ENCODE data around the gene DDX54.
"Not testable (repeated sequence)": the region's sequence is repeated elsewhere in the genome, so short reads cannot be mapped to it uniquely, and the experiment has no call there.

Gene DDX54

DNA sequence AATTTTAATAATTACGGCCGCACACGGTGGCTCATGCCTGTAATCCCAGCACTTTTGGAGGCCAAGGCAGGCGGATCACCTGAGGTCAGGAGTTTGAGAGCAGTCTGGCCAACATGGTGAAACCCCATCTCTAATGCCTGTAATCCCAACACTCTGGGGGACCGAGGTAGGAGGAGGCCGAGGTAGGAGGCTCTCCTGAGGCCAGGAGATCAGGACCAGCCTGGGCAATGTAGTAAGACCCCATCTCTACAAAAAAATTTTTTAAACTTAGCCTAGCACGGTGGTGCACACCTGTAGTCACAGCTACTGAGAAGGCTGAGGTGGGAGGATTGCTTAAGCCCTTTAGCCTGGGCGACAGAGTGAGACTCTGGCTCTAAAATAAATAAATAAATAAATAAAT, 41.3 kb downstream of the DDX54 start:
- in situ Hi-C loops (cut with HindIII; ENCODE audit: low sequenced_read_pairs), result no loop called here

DNA sequence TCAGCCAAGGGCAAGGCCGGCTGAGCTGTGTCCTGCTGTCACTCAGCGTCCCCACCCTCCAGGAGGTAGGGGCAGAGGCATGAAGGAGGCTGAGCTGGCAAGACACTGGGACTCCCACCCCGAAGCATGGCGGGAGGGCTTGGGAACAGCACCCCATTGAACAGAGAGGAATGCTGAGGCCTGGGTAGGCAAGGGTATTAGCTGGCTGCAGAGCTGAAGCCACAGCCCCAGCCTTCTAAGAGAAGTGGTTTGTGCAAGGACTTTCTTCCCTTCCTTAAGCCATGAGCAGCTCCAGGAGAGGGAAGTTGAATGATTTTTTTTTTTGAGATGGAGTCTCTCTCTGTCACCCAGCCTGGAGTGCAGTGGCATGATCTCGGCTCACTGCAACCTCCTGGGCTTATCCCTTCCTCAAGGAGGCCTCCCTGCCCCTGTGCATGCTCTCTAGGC, 42.4 kb downstream of the DDX54 start:
- in situ Hi-C loops (cut with HindIII; ENCODE audit: low sequenced_read_pairs), result no loop called here

DNA sequence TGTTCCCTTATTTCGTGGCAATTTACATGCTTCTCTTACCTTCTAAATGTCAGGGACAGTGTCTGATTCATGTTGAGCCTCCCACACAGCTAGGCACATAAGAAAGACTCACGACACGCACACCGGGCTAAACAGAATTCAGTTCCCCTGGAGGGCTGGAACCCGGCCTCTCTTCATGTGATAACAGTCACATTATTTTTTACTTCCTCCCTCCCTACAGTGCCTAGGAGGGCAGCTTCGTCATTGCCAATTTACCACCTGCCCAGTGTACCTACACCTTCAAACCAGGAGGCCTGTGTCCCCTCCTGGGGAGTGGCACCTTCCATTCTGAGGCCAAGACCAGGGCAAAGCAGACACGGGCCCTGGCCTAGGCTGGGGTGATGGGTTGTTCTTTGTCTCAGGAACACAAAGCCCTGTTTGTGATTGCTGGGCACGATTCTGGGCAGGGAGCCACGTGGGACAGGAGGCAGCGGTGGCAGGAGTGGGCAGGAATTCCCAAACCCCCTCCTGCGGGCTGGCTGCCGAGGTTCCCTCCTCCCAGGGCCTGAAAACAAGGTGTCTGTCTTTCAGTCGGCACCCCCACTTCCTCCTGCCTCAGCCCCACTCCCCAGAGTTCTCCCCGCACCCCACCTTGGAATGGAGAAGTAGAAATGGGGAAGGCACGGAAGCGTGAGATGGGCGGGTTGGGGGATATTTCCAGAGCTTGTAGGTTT, 42.9 kb downstream of the DDX54 start:
- in situ Hi-C loops (cut with HindIII; ENCODE audit: low sequenced_read_pairs), result no loop called here

DNA sequence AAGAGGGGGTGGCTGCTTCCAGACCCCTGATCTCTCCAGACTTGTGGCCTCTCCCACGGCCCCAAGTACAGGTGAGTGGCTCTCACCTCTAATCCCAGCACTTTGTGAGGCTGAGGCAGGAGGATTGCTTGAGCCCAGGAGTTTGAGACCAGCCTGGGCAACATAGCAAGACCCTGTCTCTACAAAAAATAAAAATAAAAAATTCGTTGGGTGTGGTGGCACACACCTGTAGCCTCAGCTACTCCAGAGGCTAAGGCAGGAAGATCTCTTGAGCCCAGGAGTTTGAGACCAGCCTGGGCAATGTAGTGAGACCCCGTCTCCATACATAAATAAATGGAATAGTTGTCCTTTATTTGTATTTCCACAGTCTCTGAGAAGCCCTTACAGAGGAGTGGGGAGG, 43.6 kb downstream of the DDX54 start:
- in situ Hi-C loops (cut with HindIII; ENCODE audit: low sequenced_read_pairs), result not testable (repeated sequence)

DNA sequence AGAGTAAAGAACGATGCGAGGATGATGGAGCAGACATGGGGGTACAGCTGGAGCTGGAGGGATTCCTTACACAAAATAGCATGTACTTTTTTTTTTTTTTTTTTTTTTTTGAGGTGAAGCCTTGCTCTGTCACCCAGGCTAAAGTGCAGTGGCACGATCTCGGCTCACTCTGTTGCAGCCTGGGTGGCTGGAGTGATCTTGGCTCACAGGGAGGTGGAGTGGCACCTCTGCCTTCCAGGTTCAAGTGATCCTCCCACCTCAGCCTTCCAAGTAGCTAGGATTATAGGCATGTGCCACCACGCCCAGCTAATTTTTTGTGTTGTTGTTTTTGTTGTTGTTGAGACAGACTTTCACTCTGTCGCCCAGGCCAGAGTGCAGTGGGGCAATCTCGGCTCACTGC, 44.6 kb downstream of the DDX54 start:
- in situ Hi-C loops (cut with HindIII; ENCODE audit: low sequenced_read_pairs), result no loop called here

DNA sequence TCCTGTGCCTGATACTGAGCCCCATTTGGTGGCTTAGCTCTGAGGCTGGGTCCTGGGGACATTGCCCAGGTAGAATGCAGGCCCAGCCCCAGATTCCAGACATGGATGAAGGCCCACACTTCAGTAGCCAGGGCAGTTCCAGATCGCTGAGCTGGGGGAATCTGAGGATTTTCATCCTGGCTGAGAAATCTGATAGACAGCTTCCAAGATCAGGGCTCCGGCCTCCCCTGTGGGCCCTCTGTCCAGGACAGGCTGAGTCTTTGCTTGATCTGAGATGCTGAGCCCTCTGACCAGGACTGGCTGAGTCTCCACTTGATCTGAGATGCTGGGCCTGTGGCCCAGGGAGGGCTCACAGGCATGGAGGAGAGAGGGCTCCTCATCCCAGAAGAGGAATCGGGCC, 46.5 kb downstream of the DDX54 start:
- in situ Hi-C loops (cut with HindIII; ENCODE audit: low sequenced_read_pairs), result loop anchor here (5.0 kb wide), 1 partner anchor 77 kb away; no protein-coding TSS in a partner anchor

DNA sequence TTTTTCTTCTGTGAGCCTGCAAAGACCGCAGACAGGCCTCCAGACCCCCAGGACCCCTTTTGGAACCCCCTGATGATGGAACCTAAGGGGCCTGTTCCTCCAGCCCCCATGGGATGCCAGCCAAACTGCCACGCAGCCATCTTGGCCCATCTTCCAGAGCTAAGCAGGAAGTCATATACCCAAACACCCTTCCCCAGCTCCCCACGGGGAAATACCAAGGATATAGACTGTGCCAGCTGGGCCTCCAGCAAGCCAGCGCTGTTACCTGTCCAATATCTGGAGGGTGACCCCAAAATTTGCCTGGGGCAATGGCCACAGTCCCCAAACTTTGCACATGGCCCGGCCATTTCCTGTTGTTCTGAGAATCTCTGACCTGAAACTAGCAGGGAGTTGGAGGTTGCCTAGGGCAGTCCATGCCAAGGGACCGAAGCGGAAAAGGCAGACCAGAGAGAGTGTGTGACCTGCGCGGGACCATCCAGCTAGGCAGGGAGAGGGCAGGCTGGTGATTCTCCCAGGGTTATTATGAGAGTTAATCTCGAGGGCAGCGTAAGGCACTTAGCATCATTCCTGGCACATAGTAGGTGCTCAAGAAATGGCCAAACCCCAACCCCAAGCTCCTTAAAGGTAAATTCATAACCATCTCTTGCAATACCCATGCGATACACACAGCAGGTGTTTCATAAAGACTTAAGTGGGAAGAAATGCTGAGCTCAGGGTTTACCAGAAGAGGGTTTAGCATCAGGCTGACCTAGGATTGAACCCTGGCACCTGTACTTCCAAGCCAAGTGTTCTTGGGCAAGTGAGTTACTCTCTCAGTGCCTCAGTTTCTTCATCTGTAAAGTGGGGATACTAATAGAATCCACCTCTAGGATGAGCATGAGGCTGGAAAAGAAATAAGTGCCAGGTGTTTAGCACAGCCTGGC, 47.2 kb downstream of the DDX54 start:
- in situ Hi-C loops (cut with HindIII; ENCODE audit: low sequenced_read_pairs), result loop anchor here (5.0 kb wide), 1 partner anchor 76 kb away; no protein-coding TSS in a partner anchor

DNA sequence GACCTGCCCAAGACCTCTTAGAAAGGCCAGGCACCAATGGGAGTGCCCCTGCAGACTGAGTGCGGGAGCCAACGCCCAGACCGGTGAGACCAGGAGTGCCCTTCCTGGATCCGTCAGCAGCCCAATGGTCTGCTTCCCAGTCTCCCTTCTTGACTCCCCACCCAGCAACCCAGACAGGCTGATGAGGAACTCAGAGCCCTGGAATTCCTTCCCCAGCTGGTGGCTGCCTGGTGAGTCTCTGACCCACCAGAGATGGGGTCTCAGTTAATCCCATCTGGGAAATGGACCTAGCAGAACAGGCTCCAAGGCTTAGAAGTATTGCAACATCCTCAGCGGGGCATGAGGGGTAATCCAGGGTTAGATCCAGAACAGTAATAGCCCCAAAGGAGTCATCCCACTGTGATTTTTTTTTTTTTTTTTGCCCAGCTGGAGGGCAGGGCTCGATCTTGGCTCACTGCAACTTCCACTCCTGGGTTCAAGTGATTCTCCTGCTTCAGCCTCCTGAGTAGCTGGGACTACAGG, 48.2 kb downstream of the DDX54 start:
- in situ Hi-C loops (cut with HindIII; ENCODE audit: low sequenced_read_pairs), result loop anchor here (5.0 kb wide), 1 partner anchor 75 kb away; no protein-coding TSS in a partner anchor

DNA sequence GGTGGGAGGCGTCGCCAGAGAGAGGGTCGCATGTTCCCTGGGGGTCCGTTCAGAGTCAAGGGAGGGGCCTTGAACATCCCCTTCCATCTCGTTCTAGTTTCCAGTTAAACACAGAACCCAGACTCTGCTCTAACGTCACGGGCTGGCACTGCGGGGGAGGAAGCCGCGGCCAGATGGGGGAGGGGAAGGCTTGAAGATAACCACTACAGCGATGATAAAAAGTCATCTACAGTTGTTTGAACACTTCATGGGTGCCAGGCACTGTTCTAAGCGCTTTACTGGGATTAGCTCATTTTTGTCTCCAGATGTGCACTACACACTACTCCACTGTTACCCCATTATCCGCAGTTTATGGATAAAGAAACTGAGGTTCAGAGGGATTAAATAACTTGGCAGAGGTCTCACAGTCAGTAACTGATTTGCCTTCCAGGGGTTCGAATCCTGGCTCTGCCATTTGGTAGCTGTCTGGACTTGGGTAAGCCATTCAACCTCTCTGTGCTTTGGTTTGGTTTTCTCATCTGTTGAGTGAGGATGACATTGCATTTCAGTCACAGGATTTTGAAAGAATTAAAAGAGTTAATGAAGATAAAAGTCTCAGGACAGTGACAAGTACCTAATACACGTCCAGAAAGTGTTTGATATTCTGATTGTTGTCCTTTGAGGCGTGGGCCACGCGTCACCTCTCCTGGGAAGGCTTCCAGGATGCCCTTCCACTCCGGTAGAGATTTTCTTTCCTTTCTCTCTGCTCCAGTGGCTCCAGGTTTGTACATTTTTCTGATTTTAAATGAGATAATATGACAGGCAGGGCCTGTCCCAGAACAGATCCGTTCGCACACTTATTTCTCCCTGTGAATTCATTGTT, 48.9 kb downstream of the DDX54 start:
- in situ Hi-C loops (cut with HindIII; ENCODE audit: low sequenced_read_pairs), result loop anchor here (5.0 kb wide), 1 partner anchor 74 kb away; no protein-coding TSS in a partner anchor

DNA sequence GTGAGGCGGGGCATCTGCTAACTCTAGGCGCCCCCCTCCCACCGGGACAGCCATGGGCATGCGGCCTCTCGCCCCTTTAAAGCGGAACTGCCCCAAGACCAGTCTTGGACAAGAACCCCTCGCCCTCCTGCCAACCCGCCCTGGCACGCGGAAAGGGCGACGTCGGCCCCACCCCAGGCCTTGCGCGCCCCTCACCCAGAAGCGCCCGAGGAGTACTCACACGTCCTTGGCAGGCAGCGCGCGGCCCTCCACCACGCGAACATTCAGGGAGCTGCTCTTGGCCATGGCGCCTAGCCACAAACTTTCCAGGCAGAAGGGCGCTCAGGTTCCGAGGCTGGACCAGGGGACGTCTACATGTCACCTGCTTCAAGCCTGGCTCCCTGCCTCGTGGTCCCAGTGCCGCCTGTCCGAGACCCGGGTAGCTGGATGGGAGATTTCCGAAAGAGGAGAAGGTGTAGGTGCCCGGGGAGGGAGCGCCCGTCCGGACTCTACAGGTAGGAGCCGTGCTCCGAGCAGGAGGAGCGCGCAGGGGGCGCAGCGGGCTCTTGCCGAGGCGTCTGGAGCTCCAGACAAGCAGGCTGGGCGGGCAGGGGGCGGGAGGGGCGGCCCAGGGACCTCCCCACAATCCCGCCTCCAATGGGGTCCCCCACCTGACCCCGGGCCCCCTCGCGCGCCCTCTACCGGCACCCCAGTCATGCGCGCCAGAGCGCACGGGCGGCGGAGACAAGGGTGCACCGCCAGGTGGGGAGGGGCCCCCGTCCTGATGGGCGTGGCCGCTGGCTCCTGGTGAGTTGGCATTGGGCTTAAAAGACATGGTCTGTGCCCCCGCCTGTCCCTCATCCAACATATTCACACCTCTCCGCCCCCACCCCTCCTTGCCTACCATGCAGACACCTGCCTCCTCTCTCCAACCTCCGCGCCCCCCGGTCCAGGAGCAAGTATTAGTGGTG, 49.8 kb downstream of the DDX54 start, which contains the start of gene RASAL1:
Gene RASAL1 (minus strand): TSS at position 584 of the 950 bp plus-strand sequence. CDS start 299 bp downstream, at position 285.
- in situ Hi-C loops (cut with HindIII; ENCODE audit: low sequenced_read_pairs), result loop anchor here (5.0 kb wide), 1 partner anchor 73 kb away; no protein-coding TSS in a partner anchor

DNA sequence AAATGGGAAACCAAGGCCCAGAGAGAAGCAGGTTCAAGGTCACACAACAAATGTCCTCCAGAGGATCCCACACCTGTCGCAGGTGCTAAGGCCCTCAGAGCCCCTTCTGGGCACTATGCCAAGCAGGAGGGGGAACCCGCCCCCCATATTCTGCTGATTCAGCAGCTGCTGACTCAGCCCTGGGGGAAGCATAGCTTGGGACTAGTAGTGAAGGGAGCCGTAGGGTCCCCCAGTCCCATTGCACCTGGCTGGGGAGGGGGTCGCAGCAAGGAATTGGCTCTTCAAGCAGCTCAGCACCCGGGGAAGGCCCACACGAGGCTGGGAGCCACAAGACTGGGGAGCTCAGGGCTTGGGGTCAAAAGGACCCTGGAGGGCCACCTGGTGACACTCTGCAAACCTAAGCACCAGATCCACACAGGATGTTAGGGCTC, 50.7 kb downstream of the DDX54 start:
- in situ Hi-C loops (cut with HindIII; ENCODE audit: low sequenced_read_pairs), result loop anchor here (5.0 kb wide), 1 partner anchor 42 kb away; no protein-coding TSS in a partner anchor

DNA sequence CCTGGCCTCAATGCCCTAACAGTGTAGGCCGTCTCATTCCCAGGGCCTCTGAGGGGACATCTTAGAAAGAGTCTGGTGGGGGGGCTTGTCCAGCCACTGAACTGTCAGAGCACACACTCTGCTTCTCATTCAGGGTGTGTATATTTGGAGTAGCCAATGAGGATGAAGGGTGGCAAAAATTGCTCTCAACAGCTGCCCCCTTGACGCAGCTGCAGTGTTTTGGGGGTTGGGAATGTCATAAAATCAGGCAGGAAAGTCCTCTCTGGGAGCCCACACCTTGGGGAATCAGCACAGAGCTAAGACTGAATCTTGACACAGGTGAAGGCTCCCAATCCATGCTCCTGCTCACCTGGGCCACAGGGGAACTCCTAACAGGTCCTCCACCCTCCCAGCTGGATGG, 51.2 kb downstream of the DDX54 start:
- in situ Hi-C loops (cut with HindIII; ENCODE audit: low sequenced_read_pairs), result loop anchor here (5.0 kb wide), 1 partner anchor 42 kb away; no protein-coding TSS in a partner anchor

DNA sequence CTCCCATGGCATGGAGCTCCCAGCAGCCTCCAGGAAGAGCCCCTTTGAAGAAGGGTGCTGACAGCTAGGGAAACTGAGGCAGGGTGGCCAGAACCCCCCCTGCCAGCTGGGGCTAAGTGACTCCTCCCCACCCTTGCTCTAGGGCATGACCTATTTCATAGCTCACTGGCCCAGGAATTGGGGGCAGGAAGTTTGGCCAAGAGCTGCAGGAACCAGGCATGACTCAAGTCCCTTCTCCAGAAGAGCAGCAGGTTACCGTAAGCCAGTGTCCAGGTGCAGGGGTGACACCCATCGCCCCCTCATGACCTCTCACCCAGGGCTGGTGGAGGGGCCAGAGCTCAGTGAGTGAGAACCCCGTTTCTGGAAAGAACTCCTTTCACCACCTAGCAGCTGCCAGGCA, 51.6 kb downstream of the DDX54 start:
- in situ Hi-C loops (cut with HindIII; ENCODE audit: low sequenced_read_pairs), result loop anchor here (5.0 kb wide), 1 partner anchor 41 kb away; no protein-coding TSS in a partner anchor

DNA sequence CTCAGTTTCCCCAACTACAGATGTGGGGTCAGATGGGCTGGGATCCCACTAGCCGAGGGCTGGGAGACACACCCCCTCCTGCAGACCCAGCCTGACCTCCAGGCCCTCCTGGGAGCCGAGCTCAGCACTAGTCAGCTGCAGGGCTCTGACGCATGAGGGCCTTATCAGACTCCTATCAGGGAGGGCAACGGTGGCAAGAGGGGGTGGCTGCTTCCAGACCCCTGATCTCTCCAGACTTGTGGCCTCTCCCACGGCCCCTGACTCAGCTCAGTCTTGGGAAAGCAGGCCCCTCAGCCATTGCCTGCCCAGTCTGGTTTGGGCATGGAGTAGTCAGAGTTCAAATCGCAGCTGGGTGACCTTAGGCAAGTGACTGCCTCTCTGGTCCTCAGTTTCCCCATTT, 52.2 kb downstream of the DDX54 start:
- in situ Hi-C loops (cut with HindIII; ENCODE audit: low sequenced_read_pairs), result loop anchor here (5.0 kb wide), 1 partner anchor 41 kb away; no protein-coding TSS in a partner anchor

DNA sequence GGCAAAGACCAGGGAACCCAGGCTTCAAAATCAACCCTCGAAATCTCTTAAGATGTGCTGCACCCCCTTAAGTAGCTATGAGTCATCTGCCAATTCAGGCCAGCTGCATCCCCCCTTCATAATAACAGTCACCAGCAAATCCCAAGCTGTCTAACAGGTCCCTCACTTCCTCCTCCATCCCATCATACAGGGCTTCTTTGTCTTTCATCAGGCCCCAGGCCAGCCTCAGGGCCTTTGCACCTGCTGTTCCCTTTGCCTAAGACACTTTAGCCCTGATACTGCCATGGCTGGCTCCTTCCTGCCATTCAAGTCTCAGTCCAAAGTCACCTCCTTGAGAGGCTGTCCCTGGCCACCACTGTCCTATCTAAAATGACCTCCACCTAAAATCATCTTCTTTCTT, 53.7 kb downstream of the DDX54 start:
- in situ Hi-C loops (cut with HindIII; ENCODE audit: low sequenced_read_pairs), result loop anchor here (5.0 kb wide), 1 partner anchor 39 kb away; no protein-coding TSS in a partner anchor

DNA sequence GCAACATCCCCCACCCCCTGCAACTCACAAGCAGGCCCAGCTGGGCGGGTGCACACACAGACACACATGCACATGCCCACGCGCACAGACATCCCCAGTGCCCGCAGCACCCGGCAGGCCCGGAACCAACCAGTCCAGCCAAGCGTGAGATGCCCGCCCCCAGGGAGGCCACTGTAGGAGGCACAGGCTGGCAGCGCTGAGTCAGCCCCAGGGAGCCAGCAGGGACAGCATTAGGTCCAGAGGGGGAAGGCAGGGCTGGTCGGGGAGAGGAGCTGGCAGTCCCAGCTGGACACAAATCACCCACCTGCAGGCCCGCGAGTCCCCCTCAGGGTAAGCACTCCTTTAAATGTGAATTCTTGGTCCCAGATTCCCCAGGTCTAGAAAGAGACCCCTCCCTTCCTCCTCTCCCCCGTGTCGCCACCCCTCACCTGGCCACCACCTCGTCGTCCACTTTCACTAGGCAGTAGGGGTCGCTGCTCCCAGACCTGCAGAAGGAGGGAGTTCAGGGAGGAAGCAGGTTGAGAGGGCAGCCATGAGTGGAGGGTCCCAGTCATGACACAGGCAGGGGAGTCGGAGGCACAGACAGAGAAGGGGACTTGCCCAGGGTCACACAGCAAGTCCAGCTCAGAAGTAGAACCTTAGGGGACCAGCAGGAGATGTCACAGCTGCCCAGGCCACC, 54.7 kb downstream of the DDX54 start:
- in situ Hi-C loops (cut with HindIII; ENCODE audit: low sequenced_read_pairs), result loop anchor here (5.0 kb wide), 1 partner anchor 38 kb away; no protein-coding TSS in a partner anchor

DNA sequence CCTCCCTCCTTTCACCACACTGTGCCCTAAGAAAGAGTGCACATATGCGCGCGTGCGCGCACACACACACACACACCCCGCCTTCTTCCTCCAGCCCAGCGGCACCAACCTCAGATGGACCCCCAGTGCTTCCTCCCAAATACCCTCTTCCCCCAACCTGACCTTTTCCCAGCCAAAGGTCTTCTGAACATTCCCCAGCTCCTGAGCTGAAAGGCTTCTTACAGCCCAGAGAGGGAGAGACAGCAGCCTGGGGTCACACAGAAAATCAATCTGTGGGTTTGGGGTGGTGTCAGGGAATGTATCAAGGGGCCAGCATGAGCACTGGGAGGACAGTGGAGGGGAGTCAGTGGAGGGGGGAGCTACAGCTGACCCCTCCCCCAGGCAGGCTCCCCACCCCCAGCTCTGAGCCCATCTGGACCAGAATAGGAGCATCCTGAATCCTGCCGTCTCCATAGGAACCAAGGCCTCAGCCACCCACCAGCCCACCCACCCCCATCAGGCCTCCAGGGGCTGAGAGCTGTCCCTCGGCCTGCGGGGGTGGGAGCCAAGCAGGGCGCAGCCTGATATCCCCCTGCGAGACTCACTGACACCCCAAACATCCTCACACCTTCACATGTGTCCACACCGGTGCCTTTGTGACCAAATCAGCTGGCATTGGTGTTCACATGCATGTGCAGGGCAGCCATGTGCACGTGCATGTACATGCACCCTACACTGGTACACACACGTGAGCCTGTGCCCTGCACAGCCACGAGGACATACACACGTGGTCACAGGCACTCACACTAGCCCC, 55.4 kb downstream of the DDX54 start:
- in situ Hi-C loops (cut with HindIII; ENCODE audit: low sequenced_read_pairs), result loop anchor here (5.0 kb wide), 1 partner anchor 38 kb away; no protein-coding TSS in a partner anchor
